VCaP (cell line): ENCODE results near the gene HBB.
"Not testable (repeated sequence)": the region's sequence is repeated elsewhere in the genome, so short reads cannot be mapped to it uniquely, and the experiment has no call there.

Experiments used
- H3K27ac ChIP-seq: fragments of 450-650 bp; 2 replicates; pipeline ENCODE4 v1.5.1; 2017
- TF ChIP-seq, protein P1 (sequence below): fragments of 450-650 bp; conservative IDR thresholded peaks from 2 replicates; pipeline ENCODE4 v1.5.1; 2017; ENCODE audit warnings: mild to moderate bottlenecking, moderate library complexity

The HBB gene

DNA sequence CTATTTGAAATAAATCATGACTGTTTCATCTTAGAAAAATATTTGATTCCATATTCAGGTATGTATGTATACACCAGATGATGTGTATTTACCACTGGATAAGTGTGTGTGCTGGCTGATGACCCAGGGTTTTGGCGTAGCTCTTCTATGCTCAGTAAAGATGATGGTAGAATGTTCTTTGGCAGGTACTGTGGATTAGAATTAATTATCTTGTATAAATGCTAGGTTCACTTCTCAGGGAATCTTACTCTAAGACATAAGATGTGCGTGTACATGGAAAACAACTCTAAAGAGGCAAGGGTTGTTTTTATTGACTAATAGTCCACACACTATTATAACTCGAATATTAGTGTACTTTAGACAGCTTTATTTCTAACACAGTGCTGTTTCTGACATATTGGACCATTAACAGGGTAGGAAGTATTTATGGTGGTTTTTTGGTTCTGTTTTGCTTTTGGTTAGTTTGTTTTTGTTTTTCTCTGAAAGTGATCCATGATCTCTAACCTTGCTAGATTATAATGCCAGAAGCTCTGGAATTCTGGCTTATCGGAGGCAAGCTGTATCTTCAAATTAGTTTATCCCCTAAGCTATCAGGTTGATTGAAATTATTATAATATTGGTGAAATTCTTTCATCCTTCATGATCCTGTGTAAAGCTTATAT is 23.8 kb upstream of the HBB start:
- TF ChIP-seq, protein P1, sequence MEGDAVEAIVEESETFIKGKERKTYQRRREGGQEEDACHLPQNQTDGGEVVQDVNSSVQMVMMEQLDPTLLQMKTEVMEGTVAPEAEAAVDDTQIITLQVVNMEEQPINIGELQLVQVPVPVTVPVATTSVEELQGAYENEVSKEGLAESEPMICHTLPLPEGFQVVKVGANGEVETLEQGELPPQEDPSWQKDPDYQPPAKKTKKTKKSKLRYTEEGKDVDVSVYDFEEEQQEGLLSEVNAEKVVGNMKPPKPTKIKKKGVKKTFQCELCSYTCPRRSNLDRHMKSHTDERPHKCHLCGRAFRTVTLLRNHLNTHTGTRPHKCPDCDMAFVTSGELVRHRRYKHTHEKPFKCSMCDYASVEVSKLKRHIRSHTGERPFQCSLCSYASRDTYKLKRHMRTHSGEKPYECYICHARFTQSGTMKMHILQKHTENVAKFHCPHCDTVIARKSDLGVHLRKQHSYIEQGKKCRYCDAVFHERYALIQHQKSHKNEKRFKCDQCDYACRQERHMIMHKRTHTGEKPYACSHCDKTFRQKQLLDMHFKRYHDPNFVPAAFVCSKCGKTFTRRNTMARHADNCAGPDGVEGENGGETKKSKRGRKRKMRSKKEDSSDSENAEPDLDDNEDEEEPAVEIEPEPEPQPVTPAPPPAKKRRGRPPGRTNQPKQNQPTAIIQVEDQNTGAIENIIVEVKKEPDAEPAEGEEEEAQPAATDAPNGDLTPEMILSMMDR, result no peak

DNA sequence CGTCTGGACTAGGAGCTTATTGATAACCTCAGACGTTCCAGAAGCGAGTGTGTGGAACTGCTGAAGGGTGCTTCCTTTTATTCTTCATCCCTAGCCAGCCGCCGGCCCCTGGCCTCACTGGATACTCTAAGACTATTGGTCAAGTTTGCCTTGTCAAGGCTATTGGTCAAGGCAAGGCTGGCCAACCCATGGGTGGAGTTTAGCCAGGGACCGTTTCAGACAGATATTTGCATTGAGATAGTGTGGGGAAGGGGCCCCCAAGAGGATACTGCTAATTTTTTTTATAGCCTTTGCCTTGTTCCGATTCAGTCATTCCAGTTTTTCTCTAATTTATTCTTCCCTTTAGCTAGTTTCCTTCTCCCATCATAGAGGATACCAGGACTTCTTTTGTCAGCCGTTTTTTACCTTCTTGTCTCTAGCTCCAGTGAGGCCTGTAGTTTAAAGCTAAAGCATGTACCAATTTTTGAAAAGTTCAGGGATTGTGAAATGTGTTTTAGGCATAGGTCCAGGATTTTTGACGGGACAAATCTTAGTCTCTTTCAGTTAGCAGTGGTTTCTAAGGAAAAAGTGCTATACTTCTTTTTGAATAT is 23.0 kb upstream of the HBB start, which contains the start of gene HBG1:
Gene HBG1, minus strand, starts transcription at position 51 of the 590 bp plus-strand sequence. CDS start 53 bp downstream, outside the sequence.
- H3K27ac ChIP-seq, result not testable (repeated sequence)

More for the DNA sequence above, 23.8 kb upstream of the HBB start:
- no peak overlapping the region for H3K27ac ChIP-seq

DNA sequence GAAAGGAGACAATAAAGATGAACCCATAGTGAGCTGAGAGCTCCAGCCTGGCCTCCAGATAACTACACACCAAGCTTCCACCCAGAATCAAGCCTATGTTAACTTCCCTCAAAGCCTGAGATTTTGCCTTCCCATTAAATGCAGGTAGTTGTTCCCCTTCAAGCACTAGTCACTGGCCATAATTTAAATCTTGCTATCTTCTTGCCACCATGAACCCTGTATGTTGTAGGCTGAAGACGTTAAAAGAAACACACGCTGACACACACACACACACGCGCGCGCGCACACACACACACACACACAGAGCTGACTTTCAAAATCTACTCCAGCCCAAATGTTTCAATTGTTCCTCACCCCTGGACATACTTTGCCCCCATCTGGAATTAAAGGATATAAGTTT is 21.6 kb upstream of the HBB start:
- H3K27ac ChIP-seq, result not testable (repeated sequence)

DNA sequence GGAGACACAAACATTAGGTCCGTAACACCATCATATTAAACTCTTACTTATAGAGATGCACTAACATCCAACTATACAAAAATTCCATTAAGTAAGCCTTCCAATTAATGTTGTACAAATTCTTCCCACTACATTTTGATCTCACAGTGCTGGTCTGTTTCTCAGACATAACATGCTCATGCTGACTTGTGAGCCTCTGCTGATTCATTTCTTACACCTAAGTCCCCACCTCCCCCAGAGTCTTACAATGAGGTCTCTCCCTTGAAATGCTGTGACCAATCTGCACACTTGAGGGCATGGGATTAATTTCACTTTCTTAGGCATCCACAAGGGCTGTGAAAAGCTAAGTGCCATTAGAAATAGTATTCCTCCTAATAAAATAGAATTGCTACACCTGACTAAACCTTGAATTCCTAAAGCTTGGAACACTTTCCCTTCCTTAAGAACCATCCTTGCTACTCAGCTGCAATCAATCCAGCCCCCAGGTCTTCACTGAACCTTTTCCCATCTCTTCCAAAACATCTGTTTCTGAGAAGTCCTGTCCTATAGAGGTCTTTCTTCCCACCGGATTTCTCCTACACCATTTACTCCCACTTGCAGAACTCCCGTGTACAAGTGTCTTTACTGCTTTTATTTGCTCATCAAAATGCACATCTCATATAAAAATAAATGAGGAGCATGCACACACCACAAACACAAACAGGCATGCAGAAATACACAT is 20.8 kb upstream of the HBB start:
- H3K27ac ChIP-seq, result no peak overlapping the region
- TF ChIP-seq, protein P1, result no peak

DNA sequence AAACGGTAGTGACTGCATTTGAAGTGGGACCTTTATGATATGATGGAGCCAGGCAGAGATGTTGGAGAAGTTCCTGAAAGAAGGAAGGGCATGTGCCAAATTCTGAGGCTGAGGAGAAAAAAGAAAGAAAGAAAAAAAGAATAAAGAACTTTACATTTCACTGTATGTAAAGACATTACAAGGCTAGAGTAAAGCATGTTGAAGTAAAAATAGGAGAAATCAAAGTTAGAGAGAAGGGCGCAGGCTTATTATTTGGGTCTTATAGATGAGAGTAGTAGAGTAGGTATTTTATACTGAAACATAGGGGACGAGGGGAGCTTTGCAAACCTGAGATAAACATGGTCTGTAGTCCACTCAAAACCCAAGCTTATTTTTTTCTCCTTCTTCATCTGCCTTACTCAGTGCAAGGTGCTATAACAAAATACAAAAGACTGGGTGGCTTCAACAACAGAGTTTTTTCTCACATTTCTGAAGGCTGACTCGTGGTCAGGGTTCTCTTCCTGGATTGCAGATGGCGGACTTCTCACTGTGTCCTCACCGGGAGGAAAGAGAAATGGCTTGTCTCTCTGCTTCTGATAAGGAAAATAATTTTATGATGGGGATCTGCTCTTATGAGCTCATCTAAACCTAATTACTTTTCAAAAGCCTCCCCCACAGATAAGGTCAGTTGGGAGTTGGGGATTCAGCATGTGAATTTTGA is 20.1 kb upstream of the HBB start:
- TF ChIP-seq, protein P1, result no peak
- no peak overlapping the region for H3K27ac ChIP-seq

DNA sequence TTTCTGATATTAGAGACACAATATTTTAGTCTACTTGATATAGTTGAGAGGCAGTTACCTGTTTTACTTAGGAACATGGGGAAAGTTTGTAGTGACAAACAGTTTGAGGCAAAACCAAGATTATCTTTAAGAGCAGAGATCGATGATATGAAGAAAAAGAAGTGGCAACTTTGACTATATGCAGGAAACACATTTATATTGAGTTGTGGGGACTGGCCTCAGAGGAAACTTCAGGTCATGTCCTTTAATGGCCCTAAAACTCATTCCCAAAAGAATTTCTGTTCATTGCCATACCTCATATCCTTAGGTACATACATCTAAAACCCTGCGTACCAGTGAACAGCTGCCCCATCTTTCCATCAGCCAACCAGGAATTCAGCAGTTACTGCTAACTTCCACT is 18.3 kb upstream of the HBB start:
- TF ChIP-seq, protein P1, result no peak
- H3K27ac ChIP-seq, result no peak overlapping the region

DNA sequence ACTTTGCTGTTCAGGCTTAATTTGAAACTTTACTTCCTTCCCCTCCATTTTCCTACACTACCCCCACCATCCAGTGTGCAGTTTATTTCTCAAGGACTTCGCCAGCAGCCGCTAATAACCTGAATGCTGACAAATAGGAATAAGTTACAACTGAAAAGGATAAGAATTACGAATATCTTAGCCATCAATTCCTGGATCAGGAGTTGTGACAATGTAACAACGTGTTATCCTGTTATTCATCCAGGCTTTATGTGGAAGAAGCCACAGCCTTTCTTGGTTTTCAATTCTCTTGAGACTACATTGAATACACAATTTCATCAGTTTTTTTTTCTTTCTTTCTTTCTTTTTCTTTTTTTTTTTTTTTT is 16.9 kb upstream of the HBB start:
- no peak overlapping the region for H3K27ac ChIP-seq
- TF ChIP-seq, protein P1, result no peak
